ENCODE results near the gene WDR70.
"Not testable (repeated sequence)": the region's sequence is repeated elsewhere in the genome, so short reads cannot be mapped to it uniquely, and the experiment has no call there.

Gene WDR70

GRCh38 chr5:37685211-37685610 is 306.1 kb downstream of the WDR70 start:
- DNase-seq (ENCODE audit: low read depth) = no peak

- DNase-seq (ENCODE audit: low read depth) = no peak
These were observed 306.7 kb downstream of the WDR70 start for GRCh38 chr5:37685816-37686215.

- DNase-seq (ENCODE audit: low read depth) = not testable (repeated sequence)
These were observed 309.8 kb downstream of the WDR70 start for GRCh38 chr5:37688925-37689324.

- not testable (repeated sequence) for DNase-seq (ENCODE audit: low read depth)
These were observed 315.2 kb downstream of the WDR70 start for GRCh38 chr5:37694333-37694732.

- no peak for DNase-seq (ENCODE audit: low read depth)
These were observed 315.7 kb downstream of the WDR70 start for GRCh38 chr5:37694867-37695266.

- no peak for DNase-seq (ENCODE audit: low read depth)
These were observed 316.5 kb downstream of the WDR70 start for GRCh38 chr5:37695647-37696046.

GRCh38 chr5:37696190-37697021 is 317.3 kb downstream of the WDR70 start:
- DNase-seq (ENCODE audit: low read depth) = no peak

GRCh38 chr5:37701868-37702267 is 322.8 kb downstream of the WDR70 start:
- DNase-seq (ENCODE audit: low read depth) = no peak

- DNase-seq (ENCODE audit: low read depth) = no peak
These were observed 324.7 kb downstream of the WDR70 start for GRCh38 chr5:37703841-37704241.

GRCh38 chr5:37704406-37704805 is 325.3 kb downstream of the WDR70 start:
- no peak for DNase-seq (ENCODE audit: low read depth)

GRCh38 chr5:37709020-37709419 is 329.9 kb downstream of the WDR70 start:
- DNase-seq (ENCODE audit: low read depth) = no peak

- no peak for DNase-seq (ENCODE audit: low read depth)
These were observed 331.8 kb downstream of the WDR70 start for GRCh38 chr5:37710965-37711364.

- no peak for DNase-seq (ENCODE audit: low read depth)
These were observed 333.6 kb downstream of the WDR70 start for GRCh38 chr5:37712750-37713149.

- DNase-seq (ENCODE audit: low read depth) = no peak
These were observed 335.6 kb downstream of the WDR70 start for GRCh38 chr5:37714756-37715155.

- no peak for DNase-seq (ENCODE audit: low read depth)
These were observed 336.2 kb downstream of the WDR70 start for GRCh38 chr5:37715361-37715760.

GRCh38 chr5:37715992-37716391 is 336.9 kb downstream of the WDR70 start:
- no peak for DNase-seq (ENCODE audit: low read depth)

GRCh38 chr5:37716405-37716804 is 337.3 kb downstream of the WDR70 start:
- DNase-seq (ENCODE audit: low read depth) = no peak

GRCh38 chr5:37717276-37717612 is 338.1 kb downstream of the WDR70 start:
- DNase-seq (ENCODE audit: low read depth) = no peak

GRCh38 chr5:37717613-37718431 is 338.7 kb downstream of the WDR70 start:
- no peak for DNase-seq (ENCODE audit: low read depth)

- DNase-seq (ENCODE audit: low read depth) = no peak
These were observed 341.4 kb downstream of the WDR70 start for GRCh38 chr5:37720550-37720952.

- no peak for DNase-seq (ENCODE audit: low read depth)
These were observed 342.3 kb downstream of the WDR70 start for GRCh38 chr5:37721447-37721871.

GRCh38 chr5:37722236-37723161 is 343.4 kb downstream of the WDR70 start:
- DNase-seq (ENCODE audit: low read depth) = no peak
